GM23338 (cell line): Measurements from ENCODE around the gene ELOVL7. TPM values are rescaled to one million over a fixed set of nuclear protein-coding genes. Genes with fewer than 3 reads are reported as not detected.

Source experiments
- ATAC-seq: fragments of 200-7000 bp; cut with Tn5 transposase; 3 replicates; pipeline ENCODE4 v1.9.1; 2020
- DNase-seq: peaks from one replicate; pipeline ENCODE4 v3.0.0-alpha.2; 2015; ENCODE audit warnings: low spot score
- H2AFZ ChIP-seq: fragments of 200-600 bp; sonication (generic); 2 replicates; pipeline ENCODE4 v1.8.0; 2016; ENCODE audit warnings: antibody characterized with exemption, mild to moderate bottlenecking, moderate library complexity
- H3F3A ChIP-seq: fragments of 200-600 bp; sonication (generic); replicated peaks from 2 replicates; pipeline ENCODE4 v1.8.0; 2017; ENCODE audit warnings: antibody characterized with exemption, mixed run types, low read depth
- H3K27ac ChIP-seq: fragments of 200-600 bp; sonication (generic); 2 replicates; pipeline ENCODE4 v1.6.1; 2016; ENCODE audit warnings: low read depth
- H3K27me3 ChIP-seq: fragments of 200-600 bp; sonication (generic); 2 replicates; pipeline ENCODE4 v1.8.0; 2016; ENCODE audit warnings: mild to moderate bottlenecking, mixed run types, moderate library complexity; ENCODE audit not compliant: insufficient read depth
- H3K36me3 ChIP-seq: fragments of 200-600 bp; sonication (generic); 2 replicates; pipeline ENCODE4 v1.8.0; 2016; ENCODE audit warnings: mild to moderate bottlenecking; ENCODE audit not compliant: insufficient read depth
- H3K4me1 ChIP-seq: fragments of 200-600 bp; sonication (generic); 2 replicates; pipeline ENCODE4 v1.8.0; 2016; ENCODE audit warnings: mild to moderate bottlenecking, moderate library complexity; ENCODE audit not compliant: insufficient read depth
- H3K4me2 ChIP-seq: fragments of 200-600 bp; sonication (generic); 2 replicates; pipeline ENCODE4 v1.7.1; 2017; ENCODE audit warnings: mixed run types
- H3K4me3 ChIP-seq: fragments of 200-600 bp; sonication (generic); 2 replicates; pipeline ENCODE4 v1.6.1; 2016; ENCODE audit warnings: mixed run types
- H3K79me2 ChIP-seq: fragments of 200-600 bp; sonication (generic); replicated peaks from 2 replicates; pipeline ENCODE4 v1.8.0; 2017; ENCODE audit warnings: mild to moderate bottlenecking; ENCODE audit not compliant: insufficient read depth
- H3K9me2 ChIP-seq: fragments of 200-600 bp; sonication (generic); 2 replicates; pipeline ENCODE4 v1.8.0; 2017; ENCODE audit not compliant: insufficient read depth
- H4K20me1 ChIP-seq: fragments of 200-600 bp; sonication (generic); replicated peaks from 2 replicates; pipeline ENCODE4 v1.8.0; 2017; ENCODE audit warnings: mild to moderate bottlenecking; ENCODE audit not compliant: insufficient read depth
- H3K27ac Mint-ChIP-seq: 2 replicates; pipeline ENCODE4 v1.8.0; 2020; ENCODE audit warnings: inconsistent platforms, mild to moderate bottlenecking, moderate library complexity, mixed read lengths
- H3K27me3 Mint-ChIP-seq: 3 replicates; pipeline ENCODE4 v1.8.0; 2022; ENCODE audit warnings: low read depth, mild to moderate bottlenecking, moderate library complexity, mixed read lengths, inconsistent platforms; ENCODE audit not compliant: insufficient read depth, poor library complexity
- H3K36me3 Mint-ChIP-seq: 3 replicates; pipeline ENCODE4 v1.8.0; 2021; ENCODE audit warnings: low read depth, mild to moderate bottlenecking, inconsistent platforms, moderate library complexity, mixed read lengths
- H3K4me1 Mint-ChIP-seq: 3 replicates; pipeline ENCODE4 v1.8.0; 2020; ENCODE audit warnings: mild to moderate bottlenecking, inconsistent platforms, mixed read lengths
- H3K4me3 Mint-ChIP-seq: 3 replicates; pipeline ENCODE4 v1.8.0; 2021; ENCODE audit warnings: moderate library complexity, mild to moderate bottlenecking, inconsistent platforms, mixed read lengths
- H3K9me3 Mint-ChIP-seq: 3 replicates; pipeline ENCODE4 v1.8.0; 2020; ENCODE audit warnings: moderate library complexity, mild to moderate bottlenecking, inconsistent platforms, mixed read lengths
- CREB1 ChIP-seq: fragments of 250-450 bp; sonication (Bioruptor Pico); IDR thresholded peaks from 2 replicates; pipeline ENCODE4 v1.5.0; 2020; ENCODE audit warnings: low read depth, mild to moderate bottlenecking, moderate library complexity
- EZH2 ChIP-seq: fragments of 200-600 bp; sonication (generic); IDR thresholded peaks from one replicate; pipeline ENCODE4 v1.8.0; 2017; ENCODE audit warnings: antibody characterized with exemption, mild to moderate bottlenecking, low read depth; ENCODE audit not compliant: unreplicated experiment
- EZH2phosphoT487 ChIP-seq: fragments of 200-600 bp; sonication (generic); IDR thresholded peaks from one replicate; pipeline ENCODE4 v1.8.1; 2018; ENCODE audit warnings: antibody characterized with exemption; ENCODE audit not compliant: unreplicated experiment
- JUNB ChIP-seq: IDR thresholded peaks from one replicate; pipeline ENCODE4 v1.6.1; 2016; ENCODE audit warnings: antibody characterized with exemption; ENCODE audit not compliant: unreplicated experiment
- NANOG ChIP-seq: IDR thresholded peaks from 2 replicates; pipeline ENCODE4 v1.6.1; 2016; ENCODE audit warnings: antibody characterized with exemption, borderline replicate concordance
- POLR2AphosphoS5 ChIP-seq: IDR thresholded peaks from 2 replicates; pipeline ENCODE4 v1.6.1; 2016; ENCODE audit warnings: antibody characterized with exemption, low read depth
- REST ChIP-seq: IDR thresholded peaks from one replicate; pipeline ENCODE4 v1.6.1; 2018; ENCODE audit warnings: antibody characterized with exemption; ENCODE audit not compliant: unreplicated experiment
- STAT1 ChIP-seq: IDR thresholded peaks from one replicate; pipeline ENCODE4 v1.6.1; 2016; ENCODE audit warnings: antibody characterized with exemption; ENCODE audit not compliant: unreplicated experiment
- ZNF114 ChIP-seq: fragments of 250-450 bp; sonication (Bioruptor Pico); IDR thresholded peaks from 2 replicates; pipeline ENCODE4 v1.5.0; 2020; ENCODE audit warnings: mild to moderate bottlenecking, moderate library complexity
- ZNF331 ChIP-seq: fragments of 250-450 bp; sonication (Bioruptor Pico); IDR thresholded peaks from 2 replicates; pipeline ENCODE4 v1.5.0; 2020; ENCODE audit warnings: low read depth, mild to moderate bottlenecking, moderate library complexity
- polyA plus RNA-seq: library from polyadenylated mRNA; unstranded; fragments of >200 nt; fragmentation: Nextera tagmentation; extraction: Ambion mirVana; gene quantifications from 2 replicates; pipeline ENCODE4 v1.2.1, GENCODE V29; 2016
- total RNA-seq: library from RNA; depleted of rRNA; stranded (reverse); fragments of >200 nt; shearing (Covaris generic); gene quantifications from 2 replicates; pipeline ENCODE4 v1.2.3, GENCODE V29; 2014
- TF ChIP-seq, protein P1 (sequence below), 2 experiments: fragments of 200-600 bp in 1 of 2; sonication (generic) in 1 of 2; conservative IDR thresholded peaks; 2 replicates each; pipeline versions ENCODE4 v1.5.1 to v1.6.1; 2016 to 2017; ENCODE audit warnings: antibody characterized with exemption in 2 of 2, low read depth in 2 of 2, mild to moderate bottlenecking in 2 of 2, moderate library complexity in 1 of 2
- TF ChIP-seq, protein P2 (sequence below): IDR thresholded peaks from 2 replicates; pipeline ENCODE4 v1.6.1; 2016; ENCODE audit warnings: antibody characterized with exemption

Gene ELOVL7
- total and polyA plus RNA-seq, 2 experiments from 2014 or later = 2.3 to 7.0 TPM

DNA sequence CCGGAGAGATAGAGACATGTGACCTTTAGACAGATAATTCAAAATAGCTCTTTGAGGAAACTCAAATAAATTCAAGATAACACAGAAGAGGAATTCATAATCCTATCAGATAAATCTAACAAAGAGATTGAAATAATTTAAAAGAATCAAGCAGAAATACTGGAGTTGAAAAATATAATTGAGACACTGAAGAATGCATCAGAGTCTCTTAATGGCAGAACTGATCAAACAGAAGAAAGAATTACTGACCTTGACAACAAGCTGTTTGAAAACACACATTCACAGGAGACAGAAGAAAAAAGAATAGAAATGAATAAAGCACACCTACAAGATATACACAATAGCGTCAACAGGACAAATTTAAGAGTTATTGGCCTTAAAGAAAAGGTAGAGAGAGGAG is 103.7 kb downstream of the ELOVL7 start:
- Mint-ChIP-seq H3K27me3 (peaks cover 2% of the 10 kb centered on the region), H3K4me3 (no peak overlapping the region), H3K36me3 (no peaks in the 10 kb centered on the region; the same call in 2 of the 3 replicates), H3K4me1 (peaks cover 18% of the 10 kb centered on the region), H3K9me3 (no peaks in the 10 kb centered on the region; the same call in 2 of the 3 replicates), H3K27ac (no peak overlapping the region)
- no peak overlapping the region for H2AFZ ChIP-seq
- H3K27ac ChIP-seq = no peak overlapping the region
- DNase-seq = no peak
- TF ChIP-seq JUNB = no peak
- TF ChIP-seq POLR2AphosphoS5 = no peak
- TF ChIP-seq REST = no peak
- TF ChIP-seq ZNF331 (CRISPR knock-in tag) = no peak
- peaks cover 18% of the 10 kb centered on the region for H3K4me1 ChIP-seq
- 0 out of 2 replicates have a peak, but pooled peaks cover 3% of the 10 kb centered on the region for H3K9me2 ChIP-seq
- no peak overlapping the region for H3K4me3 ChIP-seq
- no peaks in the 10 kb centered on the region for H3K79me2 ChIP-seq
- no peak for ATAC-seq
- H4K20me1 ChIP-seq = no peaks in the 10 kb centered on the region
- no peaks in the 10 kb centered on the region for H3K27me3 ChIP-seq
- H3F3A ChIP-seq = no peaks in the 10 kb centered on the region
- H3K4me2 ChIP-seq = no peak overlapping the region
- H3K36me3 ChIP-seq = 0 out of 2 replicates have a peak, but pooled peaks cover 5% of the 10 kb centered on the region

DNA sequence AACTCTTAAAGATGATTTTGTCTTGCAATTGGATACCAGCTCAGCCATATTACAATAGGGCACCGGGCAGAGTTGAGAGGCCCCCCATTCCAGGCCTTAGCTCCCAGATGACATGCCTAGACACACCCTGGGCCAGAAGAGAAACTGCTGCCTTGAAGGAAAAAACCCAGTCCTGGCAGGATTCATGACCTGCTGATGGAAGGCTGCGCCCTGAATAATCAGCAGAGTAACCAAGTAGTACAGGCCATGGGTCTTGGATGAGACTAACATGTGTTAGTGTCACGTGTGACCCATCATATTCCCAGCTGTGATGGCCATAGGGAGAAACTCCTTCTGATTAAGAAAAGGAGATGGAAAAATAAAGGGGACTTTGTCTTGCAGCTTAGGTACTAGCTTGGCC is 105.1 kb downstream of the ELOVL7 start:
- H3K4me3 ChIP-seq = no peak overlapping the region
- Mint-ChIP-seq H3K27ac (no peak overlapping the region), H3K36me3 (no peaks in the 10 kb centered on the region; the same call in 2 of the 3 replicates), H3K27me3 (peaks cover 2% of the 10 kb centered on the region), H3K4me1 (peaks cover 18% of the 10 kb centered on the region), H3K9me3 (no peaks in the 10 kb centered on the region; the same call in 2 of the 3 replicates), H3K4me3 (no peak overlapping the region)
- no peaks in the 10 kb centered on the region for H3K27me3 ChIP-seq
- H4K20me1 ChIP-seq = no peaks in the 10 kb centered on the region
- ATAC-seq (no peak), DNase-seq (no peak)
- no peak overlapping the region for H3K27ac ChIP-seq
- no peaks in the 10 kb centered on the region for H3F3A ChIP-seq
- no peaks in the 10 kb centered on the region for H3K79me2 ChIP-seq
- no peak overlapping the region for H2AFZ ChIP-seq
- H3K4me1 ChIP-seq = peaks cover 18% of the 10 kb centered on the region
- no peak overlapping the region for H3K4me2 ChIP-seq
- 0 out of 2 replicates have a peak, but pooled peaks cover 3% of the 10 kb centered on the region for H3K9me2 ChIP-seq
- peaks cover 5% of the 10 kb centered on the region; the same call in 1 of the 2 replicates for H3K36me3 ChIP-seq
- TF ChIP-seq REST = no peak
- no peak for TF ChIP-seq EZH2
- no peak for TF ChIP-seq STAT1
- TF ChIP-seq, protein P1, sequence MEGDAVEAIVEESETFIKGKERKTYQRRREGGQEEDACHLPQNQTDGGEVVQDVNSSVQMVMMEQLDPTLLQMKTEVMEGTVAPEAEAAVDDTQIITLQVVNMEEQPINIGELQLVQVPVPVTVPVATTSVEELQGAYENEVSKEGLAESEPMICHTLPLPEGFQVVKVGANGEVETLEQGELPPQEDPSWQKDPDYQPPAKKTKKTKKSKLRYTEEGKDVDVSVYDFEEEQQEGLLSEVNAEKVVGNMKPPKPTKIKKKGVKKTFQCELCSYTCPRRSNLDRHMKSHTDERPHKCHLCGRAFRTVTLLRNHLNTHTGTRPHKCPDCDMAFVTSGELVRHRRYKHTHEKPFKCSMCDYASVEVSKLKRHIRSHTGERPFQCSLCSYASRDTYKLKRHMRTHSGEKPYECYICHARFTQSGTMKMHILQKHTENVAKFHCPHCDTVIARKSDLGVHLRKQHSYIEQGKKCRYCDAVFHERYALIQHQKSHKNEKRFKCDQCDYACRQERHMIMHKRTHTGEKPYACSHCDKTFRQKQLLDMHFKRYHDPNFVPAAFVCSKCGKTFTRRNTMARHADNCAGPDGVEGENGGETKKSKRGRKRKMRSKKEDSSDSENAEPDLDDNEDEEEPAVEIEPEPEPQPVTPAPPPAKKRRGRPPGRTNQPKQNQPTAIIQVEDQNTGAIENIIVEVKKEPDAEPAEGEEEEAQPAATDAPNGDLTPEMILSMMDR (conservative IDR thresholded peaks at IDR 0.05; ENCODE audit: low read depth in 2 of 2) = no peak
- no peak for TF ChIP-seq JUNB
- TF ChIP-seq NANOG = no peak
- TF ChIP-seq, protein P2, sequence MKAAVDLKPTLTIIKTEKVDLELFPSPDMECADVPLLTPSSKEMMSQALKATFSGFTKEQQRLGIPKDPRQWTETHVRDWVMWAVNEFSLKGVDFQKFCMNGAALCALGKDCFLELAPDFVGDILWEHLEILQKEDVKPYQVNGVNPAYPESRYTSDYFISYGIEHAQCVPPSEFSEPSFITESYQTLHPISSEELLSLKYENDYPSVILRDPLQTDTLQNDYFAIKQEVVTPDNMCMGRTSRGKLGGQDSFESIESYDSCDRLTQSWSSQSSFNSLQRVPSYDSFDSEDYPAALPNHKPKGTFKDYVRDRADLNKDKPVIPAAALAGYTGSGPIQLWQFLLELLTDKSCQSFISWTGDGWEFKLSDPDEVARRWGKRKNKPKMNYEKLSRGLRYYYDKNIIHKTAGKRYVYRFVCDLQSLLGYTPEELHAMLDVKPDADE = no peak
- no peak for TF ChIP-seq CREB1 (CRISPR knock-in tag)
- no peak for TF ChIP-seq ZNF331 (CRISPR knock-in tag)
- TF ChIP-seq ZNF114 (CRISPR knock-in tag) = no peak
- TF ChIP-seq EZH2phosphoT487 = no peak
